H9 (cell line): Measurements from ENCODE around the gene RBX1. TPM values are rescaled to one million over a fixed set of nuclear protein-coding genes. Genes with fewer than 3 reads are reported as not detected.

Experiments used
- DNase-seq: peaks from one replicate; pipeline ENCODE4 v3.0.0-alpha.2; 2017
- H2AFZ ChIP-seq: one replicate; pipeline ENCODE4 v1.6.1; 2013; ENCODE audit warnings: mild to moderate bottlenecking, low read length, control low read depth, moderate library complexity
- H2AK5ac ChIP-seq: 2 replicates; pipeline ENCODE4 v1.6.1; 2013; ENCODE audit warnings: low read length, control low read depth, mixed read lengths; ENCODE audit not compliant: insufficient read length
- H2BK120ac ChIP-seq: one replicate; pipeline ENCODE4 v1.6.1; 2013; ENCODE audit warnings: low read depth, mild to moderate bottlenecking, low read length, control low read depth, inconsistent platforms; ENCODE audit not compliant: poor library complexity, severe bottlenecking
- H2BK12ac ChIP-seq: 2 replicates; pipeline ENCODE4 v1.6.1; 2013; ENCODE audit warnings: low read length, control low read depth, mixed read lengths, low read depth; ENCODE audit not compliant: insufficient read length
- H2BK15ac ChIP-seq: 2 replicates; pipeline ENCODE4 v1.6.1; 2013; ENCODE audit warnings: low read depth, low read length, control low read depth
- H2BK20ac ChIP-seq: one replicate; pipeline ENCODE4 v1.6.1; 2013; ENCODE audit warnings: low read depth, mild to moderate bottlenecking, low read length, control low read depth, inconsistent platforms; ENCODE audit not compliant: poor library complexity, severe bottlenecking
- H2BK5ac ChIP-seq: 2 replicates; pipeline ENCODE4 v1.6.1; 2013; ENCODE audit warnings: low read length, control low read depth, mixed read lengths; ENCODE audit not compliant: insufficient read length
- H3K14ac ChIP-seq: 2 replicates; pipeline ENCODE4 v1.6.1; 2013; ENCODE audit warnings: low read length, control low read depth; ENCODE audit not compliant: insufficient read depth
- H3K18ac ChIP-seq: 2 replicates; pipeline ENCODE4 v1.6.1; 2013; ENCODE audit warnings: low read depth, mild to moderate bottlenecking, mixed read lengths, low read length, control low read depth; ENCODE audit not compliant: insufficient read length
- H3K23ac ChIP-seq: 2 replicates; pipeline ENCODE4 v1.6.1; 2013; ENCODE audit warnings: low read length, control low read depth, mixed read lengths, low read depth; ENCODE audit not compliant: insufficient read length
- H3K23me2 ChIP-seq: 2 replicates; pipeline ENCODE4 v1.6.1; 2013; ENCODE audit warnings: low read depth, mild to moderate bottlenecking, mixed read lengths, low read length, control low read depth; ENCODE audit not compliant: insufficient read length, poor library complexity, severe bottlenecking
- H3K27ac ChIP-seq: 2 replicates; pipeline ENCODE4 v1.5.1; 2013; ENCODE audit warnings: low read length, control low read depth, mixed read lengths, low read depth; ENCODE audit not compliant: insufficient read length
- H3K27me3 ChIP-seq: 2 replicates; pipeline ENCODE4 v1.6.1; 2013; ENCODE audit warnings: low read length, control low read depth, inconsistent platforms; ENCODE audit not compliant: insufficient read depth
- H3K4ac ChIP-seq: 2 replicates; pipeline ENCODE4 v1.6.1; 2013; ENCODE audit warnings: low read depth, mild to moderate bottlenecking, control low read depth, inconsistent platforms, low read length, moderate library complexity
- H3K4me1 ChIP-seq: 2 replicates; pipeline ENCODE4 v1.6.1; 2013; ENCODE audit warnings: low read length, control low read depth, inconsistent platforms; ENCODE audit not compliant: insufficient read depth
- H3K4me2 ChIP-seq: 2 replicates; pipeline ENCODE4 v1.6.1; 2013; ENCODE audit warnings: low read length, control low read depth, mixed read lengths; ENCODE audit not compliant: insufficient read length, insufficient read depth
- H3K56ac ChIP-seq: 2 replicates; pipeline ENCODE4 v1.6.1; 2013; ENCODE audit warnings: low read depth, mild to moderate bottlenecking, mixed read lengths, low read length, control low read depth; ENCODE audit not compliant: insufficient read length
- H3K79me1 ChIP-seq: 2 replicates; pipeline ENCODE4 v1.6.1; 2013; ENCODE audit warnings: low read depth, mild to moderate bottlenecking, moderate library complexity, low read length, control low read depth, inconsistent platforms; ENCODE audit not compliant: insufficient read depth, poor library complexity, severe bottlenecking
- H3K79me2 ChIP-seq: 2 replicates; pipeline ENCODE4 v1.6.1; 2013; ENCODE audit warnings: low read length, control low read depth, inconsistent platforms; ENCODE audit not compliant: insufficient read depth
- H3K9ac ChIP-seq: 2 replicates; pipeline ENCODE4 v1.6.1; 2013; ENCODE audit warnings: low read length, control low read depth, mixed read lengths; ENCODE audit not compliant: insufficient read length; ENCODE audit errors: extremely low read depth
- H3K9me3 ChIP-seq: one replicate; pipeline ENCODE4 v1.6.1; 2013; ENCODE audit warnings: low read depth, low read length, inconsistent platforms; ENCODE audit not compliant: control insufficient read depth
- H3T11ph ChIP-seq: one replicate; pipeline ENCODE4 v1.6.1; 2013; ENCODE audit warnings: mild to moderate bottlenecking, low read length, control low read depth, inconsistent platforms
- H4K20me1 ChIP-seq: one replicate; pipeline ENCODE4 v1.6.1; 2013; ENCODE audit not compliant: control insufficient read depth, insufficient read length, insufficient read depth
- H4K5ac ChIP-seq: 2 replicates; pipeline ENCODE4 v1.6.1; 2013; ENCODE audit warnings: low read depth, mild to moderate bottlenecking, mixed read lengths, low read length, control low read depth; ENCODE audit not compliant: insufficient read length
- H4K8ac ChIP-seq: replicated peaks from 2 replicates; pipeline ENCODE4 v1.6.1; 2013; ENCODE audit warnings: low read length, control low read depth, mixed read lengths, low read depth; ENCODE audit not compliant: insufficient read length
- H4K91ac ChIP-seq: 2 replicates; pipeline ENCODE4 v1.6.1; 2013; ENCODE audit warnings: low read depth, mild to moderate bottlenecking, moderate library complexity, mixed read lengths, low read length, control low read depth; ENCODE audit not compliant: insufficient read length
- H3K27ac Mint-ChIP-seq, 3 experiments: 2 replicates in 2 of 3; 3 replicates in 1 of 3; pipeline ENCODE4 v1.8.0; 2020 to 2021; ENCODE audit warnings: mixed read lengths in 3 of 3, mild to moderate bottlenecking in 1 of 3, moderate library complexity in 1 of 3
- H3K27me3 Mint-ChIP-seq: 2 replicates; pipeline ENCODE4 v1.8.0; 2021; ENCODE audit warnings: low read depth, mild to moderate bottlenecking, moderate library complexity, mixed read lengths
- H3K36me3 Mint-ChIP-seq, 3 experiments: 2 replicates in 2 of 3; 3 replicates in 1 of 3; pipeline ENCODE4 v1.8.0; 2020 to 2021; ENCODE audit warnings: low read depth in 3 of 3, mixed read lengths in 3 of 3; ENCODE audit not compliant: insufficient read depth in 1 of 3
- H3K4me1 Mint-ChIP-seq, 2 experiments: 2 replicates each; pipeline ENCODE4 v1.8.0; 2020; ENCODE audit warnings: mixed read lengths in 2 of 2
- H3K4me3 Mint-ChIP-seq, 2 experiments: 2 replicates in 1 of 2; 3 replicates in 1 of 2; pipeline ENCODE4 v1.8.0; 2020 to 2021; ENCODE audit warnings: mild to moderate bottlenecking in 2 of 2, mixed read lengths in 2 of 2, moderate library complexity in 1 of 2
- H3K9me3 Mint-ChIP-seq, 2 experiments: 2 replicates in 1 of 2; 3 replicates in 1 of 2; pipeline ENCODE4 v1.8.0; 2020; ENCODE audit warnings: mild to moderate bottlenecking in 2 of 2, mixed read lengths in 2 of 2, moderate library complexity in 1 of 2
- whole genome bisulfite sequencing: extraction: QIAGEN DNeasy Blood & Tissue Kit; methylation state at CpG from one replicate; pipeline ENCODE4 v1.1.7; 2013; ENCODE audit warnings: missing lambda C conversion rate, low lambda C conversion rate, mixed read lengths; ENCODE audit not compliant: insufficient read length; ENCODE audit errors: extremely low coverage; 5-methylcytosine and 5-hydroxymethylcytosine counted together
- total RNA-seq: library from RNA; stranded (reverse); gene quantifications from 2 replicates; pipeline ENCODE4 v1.2.1, GENCODE V29; 2021
- TF ChIP-seq, protein P1 (sequence below): fragments of 200-600 bp; sonication (generic); conservative IDR thresholded peaks from 3 replicates; pipeline ENCODE4 v1.8.0; 2021; ENCODE audit warnings: antibody characterized with exemption, mild to moderate bottlenecking

RBX1 gene
- total RNA-seq, 1 experiment from 2014 or later: 85.6 TPM

DNA sequence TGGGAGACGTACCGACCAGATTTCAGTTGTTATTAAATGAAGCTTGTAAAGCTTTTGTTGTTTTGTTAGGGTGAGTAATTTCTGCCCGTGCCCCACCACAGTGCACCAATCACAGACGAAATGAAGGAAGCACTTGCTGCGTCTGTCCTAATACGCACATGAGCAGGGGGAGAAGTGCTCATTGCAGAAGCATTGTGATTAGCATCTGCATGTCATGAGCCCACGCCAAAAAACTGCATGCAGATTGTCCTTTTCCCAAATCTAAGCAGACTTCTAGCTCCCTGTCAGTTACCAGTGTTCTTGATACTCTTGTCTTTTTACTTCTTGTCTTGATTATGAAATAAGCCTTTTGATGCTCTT is 15.5 kb downstream of the RBX1 start:
- Histone ChIP-seq H3K18ac (no peak overlapping the region), H2BK120ac (no peak overlapping the region), H3K79me2 (no peaks in the 10 kb centered on the region), H3K9me3 (no peaks in the 10 kb centered on the region), H2AK5ac (no peak overlapping the region), H2BK15ac (no peak overlapping the region), H4K8ac (no peak overlapping the region), H3K56ac (no peak overlapping the region), H3K4ac (no peak overlapping the region), H3K4me1 (no peaks in the 10 kb centered on the region), H3K9ac (no peak overlapping the region), H4K20me1 (no peaks in the 10 kb centered on the region), H3K23me2 (no peaks in the 10 kb centered on the region), H2AFZ (no peak overlapping the region), H4K91ac (no peak overlapping the region), H3K4me2 (no peak overlapping the region), H3K27ac (no peak overlapping the region), H3K27me3 (no peaks in the 10 kb centered on the region), H3K23ac (no peak overlapping the region), H4K5ac (no peak overlapping the region), H3K79me1 (no peaks in the 10 kb centered on the region), H3K14ac (no peak overlapping the region), H3T11ph (no peak overlapping the region), H2BK12ac (no peak overlapping the region), H2BK20ac (no peak overlapping the region), H2BK5ac (no peak overlapping the region)
- WGBS: no CpG with 5 or more reads among the region's 7 CpGs
- Mint-ChIP-seq H3K27ac (no peak overlapping the region), H3K36me3 (peaks cover 20 to 69% (median 55%) of the 10 kb centered on the region in 3 experiments; a peak in 6 of 7 replicates), H3K27me3 (no peaks in the 10 kb centered on the region), H3K4me1 (no peaks in the 10 kb centered on the region), H3K4me3 (no peak overlapping the region), H3K9me3 (no peaks in the 10 kb centered on the region)
- DNase-seq: no peak
- TF ChIP-seq, protein P1, sequence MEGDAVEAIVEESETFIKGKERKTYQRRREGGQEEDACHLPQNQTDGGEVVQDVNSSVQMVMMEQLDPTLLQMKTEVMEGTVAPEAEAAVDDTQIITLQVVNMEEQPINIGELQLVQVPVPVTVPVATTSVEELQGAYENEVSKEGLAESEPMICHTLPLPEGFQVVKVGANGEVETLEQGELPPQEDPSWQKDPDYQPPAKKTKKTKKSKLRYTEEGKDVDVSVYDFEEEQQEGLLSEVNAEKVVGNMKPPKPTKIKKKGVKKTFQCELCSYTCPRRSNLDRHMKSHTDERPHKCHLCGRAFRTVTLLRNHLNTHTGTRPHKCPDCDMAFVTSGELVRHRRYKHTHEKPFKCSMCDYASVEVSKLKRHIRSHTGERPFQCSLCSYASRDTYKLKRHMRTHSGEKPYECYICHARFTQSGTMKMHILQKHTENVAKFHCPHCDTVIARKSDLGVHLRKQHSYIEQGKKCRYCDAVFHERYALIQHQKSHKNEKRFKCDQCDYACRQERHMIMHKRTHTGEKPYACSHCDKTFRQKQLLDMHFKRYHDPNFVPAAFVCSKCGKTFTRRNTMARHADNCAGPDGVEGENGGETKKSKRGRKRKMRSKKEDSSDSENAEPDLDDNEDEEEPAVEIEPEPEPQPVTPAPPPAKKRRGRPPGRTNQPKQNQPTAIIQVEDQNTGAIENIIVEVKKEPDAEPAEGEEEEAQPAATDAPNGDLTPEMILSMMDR: no peak
